ENCODE results near the gene TMPRSS15. TPM values are rescaled to one million over a fixed set of nuclear protein-coding genes. Genes with fewer than 3 reads are reported as not detected.

The TMPRSS15 gene
- total RNA-seq, 1 experiment from 2014 or later, result 0.20 TPM

DNA sequence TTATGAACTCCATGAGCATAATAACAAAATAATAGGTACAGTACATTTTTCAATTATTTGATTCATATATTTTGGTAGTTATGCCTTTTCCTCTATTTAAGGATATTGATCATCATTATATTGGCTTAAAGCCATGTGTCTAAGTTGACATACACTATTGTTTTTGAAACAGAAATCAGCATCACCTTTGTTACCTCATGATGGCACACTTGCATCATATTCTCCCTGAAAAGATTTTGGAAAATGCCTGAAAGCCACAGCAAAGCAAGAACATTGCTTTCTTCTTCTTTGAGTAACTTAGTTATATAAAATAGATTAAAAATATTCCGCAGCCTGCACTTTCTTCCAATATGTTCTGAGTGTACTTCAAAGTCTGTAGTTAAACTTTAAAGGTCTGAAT is 33.3 kb downstream of the TMPRSS15 start:
- H3K4me3 ChIP-seq, result no peak overlapping the region
- H3K9me3 ChIP-seq, result peaks cover 3% of the 10 kb centered on the region; the same call in 1 of the 2 replicates
- H3K36me3 ChIP-seq, result no peaks in the 10 kb centered on the region
- DNase-seq, result no peak
- H3K27me3 ChIP-seq, result no peaks in the 10 kb centered on the region

DNA sequence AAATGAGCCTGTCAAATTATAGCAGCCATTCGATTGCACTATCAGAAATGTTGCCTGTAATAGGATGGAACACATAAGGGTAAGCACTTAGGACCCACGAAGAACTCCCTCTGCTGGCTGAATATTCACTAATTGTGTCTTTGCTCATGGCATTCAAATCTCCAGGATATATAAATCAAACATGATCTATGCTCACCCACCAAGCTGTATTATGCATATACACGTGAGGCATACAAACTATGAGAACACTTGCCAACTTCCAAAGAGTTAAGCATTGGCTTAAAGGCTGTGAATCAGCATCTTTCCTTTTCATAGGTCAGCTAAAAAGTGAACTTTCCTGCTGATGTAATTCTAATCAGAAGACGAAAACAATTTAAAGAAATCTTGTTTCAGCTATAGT is 34.5 kb downstream of the TMPRSS15 start:
- no peaks in the 10 kb centered on the region for H3K36me3 ChIP-seq
- no peaks in the 10 kb centered on the region for H3K9me3 ChIP-seq
- peak; percentile 16 for DNase-seq
- H3K4me3 ChIP-seq, result no peak overlapping the region
- no peaks in the 10 kb centered on the region for H3K27me3 ChIP-seq

DNA sequence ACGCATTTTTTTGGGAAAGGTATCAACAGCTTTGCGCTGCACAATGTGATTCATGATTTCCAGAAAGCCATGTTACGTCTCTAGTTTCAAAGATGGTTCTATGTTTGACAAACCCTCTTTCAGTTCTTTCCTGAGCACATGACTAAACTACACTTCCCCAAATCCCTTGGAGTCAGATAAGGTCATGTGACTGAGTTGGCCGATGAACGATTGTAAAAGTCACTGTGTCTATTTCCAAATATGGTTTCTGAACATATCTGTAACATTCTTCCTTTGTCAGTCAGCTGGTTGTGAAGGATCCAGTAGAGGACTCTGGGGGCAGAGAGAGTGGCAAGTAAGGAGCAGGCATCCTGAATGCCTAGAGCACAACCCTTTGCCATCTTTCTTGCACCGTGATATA is 35.4 kb downstream of the TMPRSS15 start:
- Histone ChIP-seq H3K9me3 (no peaks in the 10 kb centered on the region), H3K36me3 (no peaks in the 10 kb centered on the region), H3K4me3 (no peak overlapping the region), H3K27me3 (no peaks in the 10 kb centered on the region)
- DNase-seq, result no peak

DNA sequence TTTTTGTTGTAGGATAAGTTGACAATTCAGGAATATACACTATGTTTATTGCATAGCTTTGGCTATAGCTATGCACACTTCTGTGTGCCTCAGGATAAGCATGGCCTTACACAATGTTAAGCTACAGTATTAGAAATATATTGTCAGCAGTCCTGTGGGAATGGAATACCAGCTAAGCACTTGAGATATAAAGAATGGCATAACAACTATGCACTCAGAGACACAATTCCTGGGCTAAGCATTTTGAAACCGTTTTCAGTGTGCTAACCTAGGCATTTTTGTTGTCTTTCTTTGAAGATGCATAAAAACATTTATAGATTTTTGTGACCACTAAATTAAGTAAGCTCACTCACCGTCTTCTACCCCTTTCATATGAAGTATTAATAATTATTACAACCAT is 46.8 kb downstream of the TMPRSS15 start:
- no peaks in the 10 kb centered on the region for H3K27me3 ChIP-seq
- H3K9me3 ChIP-seq, result no peaks in the 10 kb centered on the region
- H3K4me3 ChIP-seq, result no peak overlapping the region
- DNase-seq, result no peak
- H3K36me3 ChIP-seq, result no peaks in the 10 kb centered on the region

DNA sequence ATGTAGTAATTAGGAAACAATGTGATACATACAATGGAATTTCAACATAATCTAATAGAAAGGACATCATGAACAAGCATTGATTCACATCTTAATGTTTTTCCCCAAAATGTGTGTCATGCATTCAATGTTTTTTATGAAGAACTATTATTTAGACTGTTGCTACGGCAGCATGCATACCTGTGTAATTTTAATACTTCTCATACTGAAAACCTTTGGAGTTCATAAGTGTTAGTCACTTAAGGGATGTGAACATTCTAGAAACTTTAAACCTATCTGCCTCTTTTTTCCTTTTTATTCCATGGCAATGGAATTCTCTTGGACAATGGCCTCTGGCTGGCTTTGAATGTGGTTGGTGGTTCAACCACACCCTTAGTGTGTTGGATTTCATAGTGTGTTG is 48.6 kb downstream of the TMPRSS15 start:
- no peaks in the 10 kb centered on the region for H3K27me3 ChIP-seq

DNA sequence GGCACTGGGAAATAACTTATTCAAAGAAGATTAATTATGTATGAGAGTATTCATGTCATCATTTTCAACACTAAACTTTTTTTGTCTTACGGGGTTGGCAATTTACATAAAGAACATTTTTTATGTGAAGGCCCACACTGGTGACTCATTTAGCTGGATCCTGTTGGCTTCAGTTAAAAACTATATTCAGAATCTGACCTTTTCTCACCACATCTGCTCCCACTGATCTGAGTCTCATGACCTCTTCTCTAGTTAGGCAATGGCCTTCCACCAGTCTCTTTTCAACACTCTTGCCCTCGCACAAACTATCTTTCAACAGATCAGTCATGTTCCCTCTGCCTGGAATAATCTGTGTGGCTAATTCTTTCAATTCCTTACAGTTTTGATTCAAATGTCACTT is 53.4 kb downstream of the TMPRSS15 start:
- Histone ChIP-seq H3K4me3 (no peak overlapping the region), H3K27me3 (no peaks in the 10 kb centered on the region), H3K36me3 (no peaks in the 10 kb centered on the region), H3K9me3 (no peaks in the 10 kb centered on the region)
- DNase-seq, result peak; percentile 34

More for the DNA sequence above, 48.6 kb downstream of the TMPRSS15 start:
- Histone ChIP-seq H3K9me3 (no peaks in the 10 kb centered on the region), H3K36me3 (no peaks in the 10 kb centered on the region), H3K4me3 (no peak overlapping the region)
- DNase-seq, result no peak

DNA sequence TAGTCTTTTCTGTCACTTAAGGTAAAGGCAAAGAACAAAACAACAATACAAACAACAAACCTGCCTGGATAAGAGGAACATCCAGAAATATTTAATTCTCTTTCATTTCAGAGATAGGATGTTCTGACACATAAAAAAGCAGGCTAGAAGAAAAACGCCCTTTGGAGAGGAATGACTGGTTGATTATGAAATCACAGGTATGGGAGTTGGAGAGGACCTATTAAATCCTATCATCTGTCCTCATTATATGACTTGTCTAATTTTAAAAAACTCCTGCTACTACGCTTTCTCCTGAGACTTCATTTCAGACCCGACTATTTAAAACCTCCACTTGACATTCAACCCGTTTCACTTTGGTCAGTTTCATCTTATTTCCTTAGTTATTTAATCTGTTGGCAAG is 54.1 kb downstream of the TMPRSS15 start:
- no peaks in the 10 kb centered on the region for H3K36me3 ChIP-seq
- H3K4me3 ChIP-seq, result no peak overlapping the region
- H3K9me3 ChIP-seq, result no peaks in the 10 kb centered on the region
- H3K27me3 ChIP-seq, result no peaks in the 10 kb centered on the region
- no peak for DNase-seq

DNA sequence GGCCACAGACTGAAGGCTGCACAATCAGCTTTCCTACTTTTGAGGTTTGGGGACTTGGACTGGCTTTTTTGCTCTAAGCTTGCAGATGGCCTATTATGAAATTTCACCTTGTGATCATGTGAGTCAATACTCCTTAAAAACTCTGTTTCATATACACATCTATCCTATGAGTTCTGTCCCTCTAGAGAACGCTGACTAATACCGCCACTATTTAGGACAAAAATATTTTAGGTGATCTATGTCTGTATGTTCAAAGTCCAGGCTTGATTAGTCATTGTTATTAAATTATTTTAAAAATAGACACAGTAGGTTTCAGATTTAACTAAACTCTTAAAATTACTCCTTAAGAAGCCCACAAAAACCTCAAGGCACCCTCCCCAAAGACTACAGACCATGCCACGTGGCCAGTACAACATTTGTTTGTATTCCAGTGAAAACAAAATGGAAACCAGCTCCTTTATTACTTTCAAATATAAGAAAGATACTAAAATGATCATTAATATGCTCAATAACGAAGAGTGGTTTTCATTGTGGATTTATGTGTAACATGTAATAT is 63.1 kb downstream of the TMPRSS15 start:
- no peaks in the 10 kb centered on the region for H3K36me3 ChIP-seq
- DNase-seq, result no peak
- no peaks in the 10 kb centered on the region for H3K27me3 ChIP-seq
- H3K4me3 ChIP-seq, result no peak overlapping the region
- no peaks in the 10 kb centered on the region for H3K9me3 ChIP-seq

DNA sequence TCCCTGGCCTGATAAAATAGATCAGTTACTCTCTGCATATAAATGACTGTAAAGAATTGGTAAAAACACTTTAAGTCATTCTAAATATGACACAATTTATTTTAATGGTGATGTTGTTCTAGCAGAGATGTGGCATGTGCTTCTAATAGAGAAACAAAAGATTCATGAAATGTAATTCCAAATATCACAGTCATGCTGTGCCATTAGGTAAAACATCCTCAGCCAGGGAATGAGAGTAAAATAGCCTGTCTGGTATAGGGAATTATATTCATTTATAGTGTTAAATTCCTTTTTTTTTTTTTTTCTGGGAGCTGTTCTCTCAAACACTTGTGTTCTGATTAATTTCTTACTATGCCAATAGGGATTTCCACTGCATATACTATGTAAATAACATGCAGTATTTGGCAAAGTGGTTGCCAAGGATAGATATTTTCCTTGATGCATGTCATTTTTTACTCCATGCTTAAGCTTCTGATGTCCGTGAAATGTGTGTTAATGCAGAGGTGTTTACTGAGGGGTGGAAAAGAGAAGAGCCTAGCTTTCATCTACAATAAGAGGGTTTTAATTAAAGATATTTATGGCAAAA is 67.8 kb downstream of the TMPRSS15 start:
- Histone ChIP-seq H3K27me3 (no peaks in the 10 kb centered on the region), H3K9me3 (no peaks in the 10 kb centered on the region), H3K4me3 (no peak overlapping the region), H3K36me3 (no peaks in the 10 kb centered on the region)
- no peak for DNase-seq

DNA sequence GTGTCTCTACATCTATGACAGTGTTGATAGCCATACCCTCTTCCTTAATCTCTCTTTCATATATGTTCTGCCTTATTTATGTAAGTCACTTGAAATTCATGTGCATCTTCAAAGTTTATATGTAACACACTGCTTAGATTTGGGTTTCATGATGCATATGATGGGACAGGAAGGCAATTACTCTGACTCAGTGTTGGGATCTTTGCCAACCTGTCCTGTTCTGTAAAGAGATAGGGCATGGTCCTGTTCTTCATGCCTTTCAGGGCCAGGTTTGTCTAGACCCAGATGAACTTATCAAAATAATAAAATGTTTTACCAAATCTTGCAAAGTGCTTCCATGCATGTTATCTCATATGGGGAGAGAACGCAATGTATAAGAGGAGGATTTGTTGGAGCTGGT is 69.5 kb downstream of the TMPRSS15 start:
- DNase-seq, result peak; percentile 1
- H3K36me3 ChIP-seq, result no peaks in the 10 kb centered on the region
- no peaks in the 10 kb centered on the region for H3K27me3 ChIP-seq
- H3K4me3 ChIP-seq, result no peak overlapping the region
- H3K9me3 ChIP-seq, result no peaks in the 10 kb centered on the region

DNA sequence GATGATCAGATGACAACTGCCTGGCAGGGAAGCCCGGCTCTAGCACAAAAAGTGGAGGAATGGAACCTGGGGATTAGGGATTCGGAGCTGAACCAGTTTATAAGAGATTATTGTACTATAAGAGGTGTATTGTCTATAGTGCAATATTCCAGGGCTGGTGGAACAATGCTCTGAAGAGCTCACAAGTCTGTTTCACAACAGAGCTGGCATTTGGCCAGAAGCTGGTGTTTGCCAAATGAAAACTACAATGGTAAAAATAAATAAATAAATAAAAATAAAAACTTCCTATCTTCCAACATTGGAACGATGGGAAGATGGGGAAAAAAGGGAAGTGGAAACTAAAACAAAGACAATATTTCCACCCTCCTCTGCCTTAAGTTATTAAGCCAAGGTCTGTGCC is 85.4 kb downstream of the TMPRSS15 start:
- H3K4me3 ChIP-seq, result no peak overlapping the region
- H3K9me3 ChIP-seq, result peaks cover 4% of the 10 kb centered on the region
- no peaks in the 10 kb centered on the region for H3K27me3 ChIP-seq
- no peaks in the 10 kb centered on the region for H3K36me3 ChIP-seq
- DNase-seq, result no peak

DNA sequence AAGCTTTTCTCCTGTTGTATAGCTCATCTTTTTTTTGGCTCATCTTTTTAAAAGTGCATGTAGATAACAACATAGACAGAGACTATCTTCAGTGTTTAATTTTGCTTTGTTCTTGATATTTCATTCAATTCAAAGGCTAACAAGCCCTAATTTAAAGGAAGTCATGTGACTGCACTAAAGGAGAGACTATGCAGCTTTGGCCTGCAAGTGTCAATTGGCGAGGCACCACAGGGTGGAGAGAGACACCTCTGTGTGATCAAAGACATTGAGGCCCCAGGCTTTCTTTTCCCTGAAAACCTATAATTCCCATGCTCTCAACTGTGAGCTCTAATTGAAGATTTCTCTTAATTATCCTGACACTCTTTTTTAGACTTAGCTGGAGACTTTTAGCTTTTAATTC is 105.4 kb downstream of the TMPRSS15 start:
- DNase-seq, result no peak
- Histone ChIP-seq H3K27me3 (no peaks in the 10 kb centered on the region), H3K9me3 (no peaks in the 10 kb centered on the region), H3K36me3 (no peaks in the 10 kb centered on the region), H3K4me3 (no peak overlapping the region)

DNA sequence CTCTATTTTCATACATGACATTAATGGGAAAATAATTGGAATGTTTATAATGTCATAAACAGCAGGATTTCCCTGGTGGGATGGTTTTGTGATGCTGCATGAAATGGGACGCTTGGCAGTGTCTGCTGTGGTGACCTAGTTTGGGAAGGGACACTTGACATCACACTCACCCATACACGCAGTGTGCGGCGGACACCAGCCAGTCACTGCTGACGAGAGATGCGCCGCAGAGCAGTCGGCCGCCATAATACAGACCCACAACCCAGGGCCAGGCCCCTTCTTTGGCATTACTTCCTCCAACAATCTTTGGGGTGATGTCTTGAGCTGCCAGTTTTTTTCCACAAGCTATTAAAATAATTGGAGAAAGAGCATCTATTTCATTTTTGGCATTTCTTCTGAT is 109.5 kb downstream of the TMPRSS15 start:
- no peaks in the 10 kb centered on the region for H3K27me3 ChIP-seq
- H3K9me3 ChIP-seq, result no peaks in the 10 kb centered on the region
- no peak overlapping the region for H3K4me3 ChIP-seq
- H3K36me3 ChIP-seq, result no peaks in the 10 kb centered on the region
- DNase-seq, result no peak

DNA sequence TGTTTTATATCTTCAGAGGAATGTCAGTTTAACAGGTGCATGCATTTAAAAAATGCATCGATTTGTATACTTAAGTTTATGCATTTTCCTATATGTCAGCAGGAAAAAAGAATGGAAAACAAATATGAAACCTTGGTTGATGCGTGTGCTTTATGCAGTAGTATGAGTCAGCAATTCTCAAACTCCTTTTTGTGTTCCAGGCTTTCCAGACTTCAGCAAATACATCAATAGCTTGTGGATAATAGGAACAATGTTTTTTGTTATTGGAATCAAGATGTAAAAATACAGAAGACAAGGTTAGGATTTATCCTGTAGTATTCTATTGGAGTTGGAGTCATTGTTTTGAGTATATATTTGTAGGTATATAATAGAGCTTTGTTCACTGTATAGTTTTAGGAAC is 113.7 kb downstream of the TMPRSS15 start:
- no peaks in the 10 kb centered on the region for H3K36me3 ChIP-seq
- no peaks in the 10 kb centered on the region for H3K27me3 ChIP-seq
- DNase-seq, result no peak
- no peak overlapping the region for H3K4me3 ChIP-seq
- no peaks in the 10 kb centered on the region for H3K9me3 ChIP-seq

DNA sequence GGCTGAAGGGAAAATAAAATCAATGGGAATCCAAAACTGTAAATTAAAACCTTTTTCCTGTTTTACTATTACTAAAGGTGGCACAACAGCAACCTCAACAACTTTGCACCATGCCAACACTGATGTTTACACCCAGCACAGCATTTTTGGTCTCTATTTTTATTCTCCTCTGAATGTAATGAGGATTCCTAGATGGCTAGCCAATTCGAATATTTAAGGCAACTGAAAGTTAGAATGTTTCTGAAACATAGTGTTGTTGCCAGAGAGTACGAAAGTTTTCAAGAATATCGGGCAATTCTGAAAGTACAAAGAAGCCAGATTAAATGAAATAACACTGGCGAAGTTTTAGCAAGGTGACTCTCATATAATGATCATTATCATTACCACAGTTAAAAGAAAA is 118.2 kb downstream of the TMPRSS15 start:
- H3K4me3 ChIP-seq, result no peak overlapping the region
- H3K27me3 ChIP-seq, result no peaks in the 10 kb centered on the region
- no peaks in the 10 kb centered on the region for H3K36me3 ChIP-seq
- DNase-seq, result no peak
- no peaks in the 10 kb centered on the region for H3K9me3 ChIP-seq

DNA sequence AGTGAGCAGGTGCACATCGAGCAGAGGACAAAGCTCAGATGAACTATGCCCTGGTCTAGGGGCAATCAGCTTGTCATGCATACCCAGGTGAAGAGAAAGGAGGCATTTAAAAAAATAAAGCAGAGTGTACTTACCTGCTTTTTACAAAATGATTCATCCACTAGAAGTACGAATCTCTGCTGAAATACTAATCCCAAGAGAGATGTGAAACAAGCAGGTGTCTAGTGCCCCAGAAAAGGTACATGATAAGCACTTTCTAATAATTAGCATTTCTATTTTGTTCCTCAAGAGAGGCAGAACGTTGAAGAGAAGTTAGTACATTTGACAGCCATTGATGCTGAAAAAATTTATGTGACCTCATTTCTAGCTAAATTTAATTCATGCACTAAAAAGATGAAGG is 127.8 kb downstream of the TMPRSS15 start:
- Histone ChIP-seq H3K36me3 (no peaks in the 10 kb centered on the region), H3K9me3 (no peaks in the 10 kb centered on the region), H3K27me3 (no peaks in the 10 kb centered on the region), H3K4me3 (no peak overlapping the region)
- DNase-seq, result no peak

DNA sequence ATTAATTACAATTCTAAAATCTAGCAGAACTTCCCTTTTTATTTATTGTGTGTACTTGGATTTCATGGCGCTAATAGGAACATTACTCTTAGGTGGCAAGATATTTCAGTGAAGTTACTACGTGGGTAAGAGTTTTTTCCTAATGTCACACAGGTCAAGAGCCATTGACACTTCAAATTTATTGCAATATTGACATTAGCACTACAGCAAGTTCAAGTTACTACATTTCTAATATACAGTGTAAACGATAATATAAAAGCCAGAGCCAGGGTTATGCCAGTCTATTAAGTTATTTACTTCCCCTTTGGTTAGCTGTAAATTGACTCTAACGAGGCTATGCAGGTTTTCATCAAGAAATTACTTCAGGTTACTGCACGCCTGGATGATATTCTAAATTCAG is 129.2 kb downstream of the TMPRSS15 start:
- Histone ChIP-seq H3K36me3 (no peaks in the 10 kb centered on the region), H3K9me3 (no peaks in the 10 kb centered on the region), H3K27me3 (no peaks in the 10 kb centered on the region), H3K4me3 (no peak overlapping the region)
- DNase-seq, result no peak

DNA sequence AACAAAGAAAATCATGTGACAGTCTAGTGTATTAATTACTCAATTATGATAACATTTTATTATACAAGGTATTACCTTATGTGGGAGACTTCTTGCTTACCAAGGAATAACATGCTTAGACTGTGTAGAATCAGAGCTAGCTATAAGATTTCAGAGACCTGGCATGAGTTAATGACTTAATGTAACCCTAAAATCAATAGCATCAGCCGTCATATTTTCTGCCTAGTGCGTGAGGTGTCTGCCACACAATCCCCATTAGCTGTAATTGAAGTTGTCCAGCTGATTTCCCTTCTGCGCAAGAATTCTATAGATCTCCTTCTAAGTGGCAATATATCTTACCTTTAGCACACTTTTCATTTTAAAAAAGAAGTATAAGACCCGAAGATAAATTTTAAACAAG is 130.2 kb downstream of the TMPRSS15 start:
- Histone ChIP-seq H3K36me3 (no peaks in the 10 kb centered on the region), H3K4me3 (no peak overlapping the region), H3K27me3 (no peaks in the 10 kb centered on the region), H3K9me3 (no peaks in the 10 kb centered on the region)
- DNase-seq, result no peak

DNA sequence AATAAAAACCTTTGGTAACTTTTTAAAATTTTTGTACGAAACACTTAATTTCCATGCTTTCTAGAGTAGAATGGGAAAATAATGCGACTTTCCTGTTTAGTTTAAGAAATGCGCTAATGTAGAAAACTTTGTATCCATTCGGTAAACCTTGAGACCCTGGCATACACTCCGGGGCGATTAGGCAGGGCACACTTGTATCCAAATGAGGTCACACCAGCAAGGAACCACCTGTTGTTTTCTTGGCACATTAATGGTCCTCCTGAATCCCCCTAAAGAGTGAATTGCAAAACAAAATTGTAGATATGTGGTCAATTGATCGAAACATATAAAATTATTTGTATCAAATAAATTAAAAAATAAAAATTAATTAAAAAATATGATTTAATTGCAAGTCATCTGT is 133.7 kb downstream of the TMPRSS15 start:
- no peak for DNase-seq
- Histone ChIP-seq H3K9me3 (no peaks in the 10 kb centered on the region), H3K4me3 (no peak overlapping the region), H3K36me3 (no peaks in the 10 kb centered on the region), H3K27me3 (no peaks in the 10 kb centered on the region)
